ENCODE data around the gene TBL1X.

The TBL1X gene

GRCh38 chrX:9593756-9594155 is 128.9 kb downstream of the TBL1X start:
- DNase-seq: no peak

- DNase-seq: no peak
These were observed 130.3 kb downstream of the TBL1X start for GRCh38 chrX:9595174-9595573.

- no peak for DNase-seq
These were observed 132.0 kb downstream of the TBL1X start for GRCh38 chrX:9596837-9597236.

- no peak for DNase-seq
These were observed 132.6 kb downstream of the TBL1X start for GRCh38 chrX:9597361-9598035.

- DNase-seq: no peak
These were observed 133.5 kb downstream of the TBL1X start for GRCh38 chrX:9598344-9598743.

- no peak for DNase-seq
These were observed 139.5 kb downstream of the TBL1X start for GRCh38 chrX:9604111-9604907.

- DNase-seq: no peak
These were observed 140.0 kb downstream of the TBL1X start for GRCh38 chrX:9604908-9605306.

GRCh38 chrX:9605484-9605883 is 140.6 kb downstream of the TBL1X start:
- no peak for DNase-seq

- no peak for DNase-seq
These were observed 142.1 kb downstream of the TBL1X start for GRCh38 chrX:9606971-9607370.

- no peak for DNase-seq
These were observed 144.6 kb downstream of the TBL1X start for GRCh38 chrX:9609499-9609898.

- DNase-seq: no peak
These were observed 145.1 kb downstream of the TBL1X start for GRCh38 chrX:9609987-9610386.

- DNase-seq: no peak
These were observed 146.0 kb downstream of the TBL1X start for GRCh38 chrX:9610771-9611392.

- peak; percentile 37 for DNase-seq
These were observed 146.7 kb downstream of the TBL1X start for GRCh38 chrX:9611436-9612145.

- DNase-seq: peak; percentile 25
These were observed 147.3 kb downstream of the TBL1X start for GRCh38 chrX:9612146-9612505.

- no peak for DNase-seq
These were observed 149.2 kb downstream of the TBL1X start for GRCh38 chrX:9614016-9614415.

GRCh38 chrX:9619133-9619532 is 154.3 kb downstream of the TBL1X start:
- no peak for DNase-seq

- DNase-seq: no peak
These were observed 154.7 kb downstream of the TBL1X start for GRCh38 chrX:9619581-9619980.

GRCh38 chrX:9622128-9622527 is 157.3 kb downstream of the TBL1X start:
- DNase-seq: no peak

- DNase-seq: no peak
These were observed 161.5 kb downstream of the TBL1X start for GRCh38 chrX:9626379-9626778.

- no peak for DNase-seq
These were observed 163.1 kb downstream of the TBL1X start for GRCh38 chrX:9627922-9628321.

GRCh38 chrX:9628779-9629493 is 164.1 kb downstream of the TBL1X start:
- no peak for DNase-seq

- no peak for DNase-seq
These were observed 169.7 kb downstream of the TBL1X start for GRCh38 chrX:9634551-9634950.

- DNase-seq: no peak
These were observed 170.5 kb downstream of the TBL1X start for GRCh38 chrX:9635368-9635767.

Data from NCI-H1105 (cell line).